DOHH2 (cell line): ENCODE results near the gene TRPC1.
"Not testable (repeated sequence)": the region's sequence is repeated elsewhere in the genome, so short reads cannot be mapped to it uniquely, and the experiment has no call there.

Experiments used
- H3F3A ChIP-seq: fragments of 200-600 bp; sonication (generic), shearing (Covaris generic); 2 replicates; pipeline ENCODE4 v1.6.0; 2016; ENCODE audit warnings: antibody characterized with exemption, mild to moderate bottlenecking; ENCODE audit not compliant: control insufficient read depth, insufficient read depth
- H3K27ac ChIP-seq: fragments of 200-600 bp; sonication (generic); 2 replicates; pipeline ENCODE4 v1.5.1; 2014; ENCODE audit warnings: low read depth, mild to moderate bottlenecking, low read length, moderate library complexity
- H3K27me3 ChIP-seq: fragments of 200-600 bp; sonication (generic); 2 replicates; pipeline ENCODE4 v1.6.1; 2014; ENCODE audit warnings: mild to moderate bottlenecking, low read length, mixed read lengths; ENCODE audit not compliant: control insufficient read depth
- H3K36me3 ChIP-seq: fragments of 200-600 bp; sonication (generic); 2 replicates; pipeline ENCODE4 v1.6.1; 2014; ENCODE audit warnings: mild to moderate bottlenecking, low read length, moderate library complexity, mixed read lengths; ENCODE audit not compliant: control insufficient read depth
- H3K4me1 ChIP-seq: fragments of 200-600 bp; sonication (generic); 2 replicates; pipeline ENCODE4 v1.6.1; 2014; ENCODE audit warnings: mild to moderate bottlenecking, low read length, mixed read lengths; ENCODE audit not compliant: control insufficient read depth
- H3K4me2 ChIP-seq: fragments of 200-600 bp; sonication (generic); 2 replicates; pipeline ENCODE4 v1.6.0; 2014; ENCODE audit warnings: mild to moderate bottlenecking, low read length, moderate library complexity
- H3K4me3 ChIP-seq: fragments of 200-600 bp; sonication (generic); 2 replicates; pipeline ENCODE4 v1.5.1; 2014; ENCODE audit warnings: mild to moderate bottlenecking, low read length, mixed read lengths
- H3K79me2 ChIP-seq: fragments of 200-600 bp; sonication (generic); 2 replicates; pipeline ENCODE4 v1.6.1; 2014; ENCODE audit warnings: mild to moderate bottlenecking, low read length, mixed read lengths; ENCODE audit not compliant: control insufficient read depth
- H3K9me2 ChIP-seq: fragments of 200-600 bp; sonication (generic); replicated peaks from 2 replicates; pipeline ENCODE4 v1.6.1; 2014; ENCODE audit warnings: mild to moderate bottlenecking, low read length, mixed read lengths; ENCODE audit not compliant: control insufficient read depth
- H3K9me3 ChIP-seq: fragments of 200-600 bp; sonication (generic); 2 replicates; pipeline ENCODE4 v1.6.1; 2014; ENCODE audit warnings: antibody characterized with exemption, low read length, mixed read lengths; ENCODE audit not compliant: control insufficient read depth, insufficient read depth
- H4K20me1 ChIP-seq: fragments of 200-600 bp; sonication (generic); 2 replicates; pipeline ENCODE4 v1.6.0; 2014; ENCODE audit warnings: low read depth, mild to moderate bottlenecking, antibody characterized with exemption, low read length, moderate library complexity; ENCODE audit not compliant: control insufficient read depth, insufficient read depth
- EZH2phosphoT487 ChIP-seq: fragments of 200-600 bp; sonication (generic); IDR thresholded peaks from 2 replicates; pipeline ENCODE4 v1.6.1; 2017; ENCODE audit warnings: borderline replicate concordance, mild to moderate bottlenecking, antibody characterized with exemption, low read length, moderate library complexity, mixed read lengths
- TF ChIP-seq, protein P1 (sequence below): fragments of 200-600 bp; sonication (generic); IDR thresholded peaks from one replicate; pipeline ENCODE4 v1.5.1; 2014; ENCODE audit warnings: antibody characterized with exemption, mild to moderate bottlenecking, low read depth, low read length; ENCODE audit not compliant: poor library complexity, severe bottlenecking

The TRPC1 gene

DNA sequence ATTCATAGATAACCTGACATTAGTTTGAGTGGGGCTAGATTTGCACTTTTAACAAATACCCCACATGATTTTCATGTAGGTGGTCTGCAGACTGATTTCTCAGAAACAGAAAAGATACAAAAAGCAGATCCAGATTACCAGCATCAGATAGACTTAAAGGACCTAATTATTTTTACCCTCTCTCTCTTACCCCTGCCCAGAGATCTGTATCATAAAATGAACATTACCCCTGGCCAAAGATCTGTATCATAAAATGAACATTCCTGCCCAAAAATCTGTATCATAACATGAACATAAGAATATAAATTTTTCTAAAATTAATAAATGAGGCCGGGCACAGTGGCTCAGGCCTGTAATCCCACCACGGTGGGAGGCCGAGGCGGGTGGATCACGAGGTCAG is 14.6 kb upstream of the TRPC1 start:
- Histone ChIP-seq H3K27ac (no peak overlapping the region), H3K36me3 (no peaks in the 10 kb centered on the region), H3K27me3 (no peaks in the 10 kb centered on the region), H3K9me3 (no peaks in the 10 kb centered on the region), H3K79me2 (no peaks in the 10 kb centered on the region), H3K4me2 (no peak overlapping the region), H3K9me2 (no peaks in the 10 kb centered on the region), H3K4me3 (no peak overlapping the region), H3F3A (no peaks in the 10 kb centered on the region), H4K20me1 (no peaks in the 10 kb centered on the region), H3K4me1 (no peaks in the 10 kb centered on the region)
- no peak for TF ChIP-seq EZH2phosphoT487
- TF ChIP-seq, protein P1, sequence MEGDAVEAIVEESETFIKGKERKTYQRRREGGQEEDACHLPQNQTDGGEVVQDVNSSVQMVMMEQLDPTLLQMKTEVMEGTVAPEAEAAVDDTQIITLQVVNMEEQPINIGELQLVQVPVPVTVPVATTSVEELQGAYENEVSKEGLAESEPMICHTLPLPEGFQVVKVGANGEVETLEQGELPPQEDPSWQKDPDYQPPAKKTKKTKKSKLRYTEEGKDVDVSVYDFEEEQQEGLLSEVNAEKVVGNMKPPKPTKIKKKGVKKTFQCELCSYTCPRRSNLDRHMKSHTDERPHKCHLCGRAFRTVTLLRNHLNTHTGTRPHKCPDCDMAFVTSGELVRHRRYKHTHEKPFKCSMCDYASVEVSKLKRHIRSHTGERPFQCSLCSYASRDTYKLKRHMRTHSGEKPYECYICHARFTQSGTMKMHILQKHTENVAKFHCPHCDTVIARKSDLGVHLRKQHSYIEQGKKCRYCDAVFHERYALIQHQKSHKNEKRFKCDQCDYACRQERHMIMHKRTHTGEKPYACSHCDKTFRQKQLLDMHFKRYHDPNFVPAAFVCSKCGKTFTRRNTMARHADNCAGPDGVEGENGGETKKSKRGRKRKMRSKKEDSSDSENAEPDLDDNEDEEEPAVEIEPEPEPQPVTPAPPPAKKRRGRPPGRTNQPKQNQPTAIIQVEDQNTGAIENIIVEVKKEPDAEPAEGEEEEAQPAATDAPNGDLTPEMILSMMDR: no peak

DNA sequence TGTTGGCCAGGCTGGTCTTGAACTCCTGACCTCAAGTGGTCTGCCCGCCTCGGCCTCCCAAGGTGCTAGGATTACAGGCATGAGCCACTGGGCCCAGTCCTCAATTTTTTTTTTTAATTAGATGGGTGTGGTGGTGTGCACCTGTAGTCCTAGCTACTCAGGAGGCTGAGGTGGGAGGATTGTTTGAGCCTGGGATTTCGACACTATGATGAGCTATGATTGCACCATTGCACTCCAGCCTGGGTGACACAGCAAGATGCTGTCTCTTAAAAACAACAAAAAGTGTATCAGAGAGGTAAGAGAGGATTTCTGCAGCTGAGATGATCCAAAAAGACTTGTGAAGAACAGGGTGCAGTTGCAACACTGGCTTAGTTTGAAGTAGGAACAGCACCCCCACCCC is 9.0 kb upstream of the TRPC1 start:
- H3K4me1 ChIP-seq, H3K9me3 ChIP-seq, H3K9me2 ChIP-seq, H3F3A ChIP-seq, H3K4me3 ChIP-seq, H3K27me3 ChIP-seq, H3K4me2 ChIP-seq, H3K79me2 ChIP-seq, H3K27ac ChIP-seq, H4K20me1 ChIP-seq, H3K36me3 ChIP-seq: not testable (repeated sequence)

DNA sequence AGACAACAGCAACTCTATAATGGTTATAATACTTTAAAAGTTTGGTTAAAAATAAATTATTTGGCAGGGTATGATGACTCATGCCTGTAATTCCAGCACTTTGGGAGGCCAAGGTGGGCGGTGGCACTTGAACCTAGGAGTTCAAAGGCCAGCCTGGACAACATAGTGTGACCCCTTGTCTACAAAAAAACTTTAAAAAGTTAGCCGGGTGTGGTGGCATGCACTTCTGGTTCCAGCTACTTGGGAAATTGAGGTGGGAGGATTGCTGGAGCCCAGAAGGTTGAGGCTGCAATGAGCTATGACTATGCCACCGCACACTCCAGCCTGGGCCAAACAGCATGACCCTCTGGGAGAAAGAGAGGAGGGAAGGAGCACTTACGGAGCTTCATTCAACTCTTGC is 7.7 kb upstream of the TRPC1 start:
- Histone ChIP-seq H4K20me1 (no peaks in the 10 kb centered on the region), H3K4me1 (no peaks in the 10 kb centered on the region), H3K4me2 (no peak overlapping the region), H3K9me2 (no peaks in the 10 kb centered on the region), H3K79me2 (no peaks in the 10 kb centered on the region), H3K27me3 (no peaks in the 10 kb centered on the region), H3K36me3 (no peaks in the 10 kb centered on the region), H3F3A (no peaks in the 10 kb centered on the region), H3K27ac (no peak overlapping the region), H3K9me3 (no peaks in the 10 kb centered on the region), H3K4me3 (no peak overlapping the region)
- TF ChIP-seq, protein P1: no peak
- TF ChIP-seq EZH2phosphoT487: no peak

DNA sequence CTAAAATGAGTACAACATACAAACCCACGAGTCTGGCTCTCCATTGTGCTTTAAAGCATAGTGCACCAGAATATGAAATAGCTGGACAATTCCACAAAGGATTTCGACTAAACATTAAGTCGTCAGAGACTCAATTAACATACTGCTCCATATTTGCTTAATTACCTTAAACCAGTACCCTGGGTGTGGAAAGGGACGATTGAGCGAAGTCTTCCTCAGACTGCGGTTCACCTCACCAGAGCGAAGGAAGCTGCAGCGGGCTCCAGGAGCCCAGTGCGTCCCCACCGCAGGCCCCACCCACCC is 218 bp upstream of the TRPC1 start:
- no peaks in the 10 kb centered on the region for H3K9me3 ChIP-seq
- peak overlapping the region; percentile 79 for H3K4me3 ChIP-seq
- H4K20me1 ChIP-seq: no peaks in the 10 kb centered on the region
- H3K27me3 ChIP-seq: 0 out of 2 replicates have a peak, but pooled peaks cover 5% of the 10 kb centered on the region
- no peaks in the 10 kb centered on the region for H3K36me3 ChIP-seq
- H3K27ac ChIP-seq: no peak overlapping the region
- H3K79me2 ChIP-seq: no peaks in the 10 kb centered on the region
- peaks cover 3% of the 10 kb centered on the region; the same call in 1 of the 2 replicates for H3F3A ChIP-seq
- no peaks in the 10 kb centered on the region for H3K9me2 ChIP-seq
- peak overlapping the region; percentile 81 for H3K4me2 ChIP-seq
- TF ChIP-seq, protein P1: no peak
- TF ChIP-seq EZH2phosphoT487: no peak
- peaks cover 8% of the 10 kb centered on the region for H3K4me1 ChIP-seq
